Sigmoid colon (tissue), 4 donors: ENCODE measurements around the gene SPIRE1.

Experiments used
- POLR2A ChIP-seq, 2 donors: fragments of 450-650 bp; IDR thresholded peaks; one replicate each; pipeline ENCODE4 v1.6.1; 2016; ENCODE audit warnings: antibody characterized with exemption in 2 of 2, mild to moderate bottlenecking in 2 of 2, moderate library complexity in 2 of 2
- POLR2AphosphoS5 ChIP-seq, 4 donors: sonication (generic); formaldehyde crosslinking; IDR thresholded peaks; one replicate each; pipeline ENCODE4 v1.6.1; 2017; ENCODE audit warnings: antibody characterized with exemption in 4 of 4
- TF ChIP-seq, protein P1 (sequence below), 4 experiments: fragments of 450-650 bp in 3 of 4; fragments of 200-600 bp in 1 of 4; IDR thresholded peaks; one replicate each; pipeline ENCODE4 v1.5.1; 2016 to 2019; ENCODE audit warnings: antibody characterized with exemption in 4 of 4, mild to moderate bottlenecking in 3 of 4, moderate library complexity in 2 of 4

- TF ChIP-seq, protein P1, sequence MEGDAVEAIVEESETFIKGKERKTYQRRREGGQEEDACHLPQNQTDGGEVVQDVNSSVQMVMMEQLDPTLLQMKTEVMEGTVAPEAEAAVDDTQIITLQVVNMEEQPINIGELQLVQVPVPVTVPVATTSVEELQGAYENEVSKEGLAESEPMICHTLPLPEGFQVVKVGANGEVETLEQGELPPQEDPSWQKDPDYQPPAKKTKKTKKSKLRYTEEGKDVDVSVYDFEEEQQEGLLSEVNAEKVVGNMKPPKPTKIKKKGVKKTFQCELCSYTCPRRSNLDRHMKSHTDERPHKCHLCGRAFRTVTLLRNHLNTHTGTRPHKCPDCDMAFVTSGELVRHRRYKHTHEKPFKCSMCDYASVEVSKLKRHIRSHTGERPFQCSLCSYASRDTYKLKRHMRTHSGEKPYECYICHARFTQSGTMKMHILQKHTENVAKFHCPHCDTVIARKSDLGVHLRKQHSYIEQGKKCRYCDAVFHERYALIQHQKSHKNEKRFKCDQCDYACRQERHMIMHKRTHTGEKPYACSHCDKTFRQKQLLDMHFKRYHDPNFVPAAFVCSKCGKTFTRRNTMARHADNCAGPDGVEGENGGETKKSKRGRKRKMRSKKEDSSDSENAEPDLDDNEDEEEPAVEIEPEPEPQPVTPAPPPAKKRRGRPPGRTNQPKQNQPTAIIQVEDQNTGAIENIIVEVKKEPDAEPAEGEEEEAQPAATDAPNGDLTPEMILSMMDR (IDR thresholded peaks at IDR 0.05), result no peak
- no peak for TF ChIP-seq POLR2A (IDR thresholded peaks at IDR 0.05)
- no peak for TF ChIP-seq POLR2AphosphoS5 (IDR thresholded peaks at IDR 0.05)
These were observed 17.1 kb downstream of the SPIRE1 start for GRCh38 chr18:12640881-12641200.
